HAP-1 (cell line): Measurements from ENCODE around the gene RHBDL2.
"Not testable (repeated sequence)": the region's sequence is repeated elsewhere in the genome, so short reads cannot be mapped to it uniquely, and the experiment has no call there.

Source experiments
- DNase-seq, 2 experiments: peaks; one replicate each; pipeline ENCODE4 v3.0.0-alpha.2; 2016 to 2020; ENCODE audit warnings: low spot score in 2 of 2
- H3K27me3 ChIP-seq: fragments of 250-450 bp; sonication (Bioruptor Pico); 2 replicates; pipeline ENCODE4 v1.5.1; 2020; ENCODE audit warnings: low read depth, mild to moderate bottlenecking, moderate library complexity
- H3K36me3 ChIP-seq: fragments of 250-450 bp; sonication (Bioruptor Pico); replicated peaks from 2 replicates; pipeline ENCODE4 v1.5.1; 2020; ENCODE audit warnings: mild to moderate bottlenecking
- H3K4me1 ChIP-seq: fragments of 250-450 bp; sonication (Bioruptor Pico); 2 replicates; pipeline ENCODE4 v1.5.1; 2020; ENCODE audit warnings: mild to moderate bottlenecking
- H3K4me3 ChIP-seq: fragments of 250-450 bp; sonication (Bioruptor Pico); 2 replicates; pipeline ENCODE4 v1.5.1; 2020; ENCODE audit warnings: mild to moderate bottlenecking, moderate library complexity
- H3K9me3 ChIP-seq: fragments of 250-450 bp; sonication (Bioruptor Pico); 2 replicates; pipeline ENCODE4 v1.5.1; 2020; ENCODE audit warnings: mild to moderate bottlenecking, moderate library complexity
- in situ Hi-C: fragments of 300-500 bp; cut with MboI; formaldehyde crosslinking; loops from 3 replicates; pipeline ENCODE4 v1.14.3; 2020; ENCODE audit warnings: low sequenced_read_pairs, inconsistent platforms, mixed read lengths

Gene RHBDL2

GRCh38 chr1:38918568-38918967, 23.1 kb downstream of the RHBDL2 start:
- no peaks in the 10 kb centered on the region for H3K36me3 ChIP-seq
- H3K9me3 ChIP-seq, result no peaks in the 10 kb centered on the region
- H3K4me3 ChIP-seq, result no peak overlapping the region
- no peak for DNase-seq
- H3K4me1 ChIP-seq, result no peaks in the 10 kb centered on the region
- in situ Hi-C loops, result no loop called here
- no peaks in the 10 kb centered on the region for H3K27me3 ChIP-seq

DNA sequence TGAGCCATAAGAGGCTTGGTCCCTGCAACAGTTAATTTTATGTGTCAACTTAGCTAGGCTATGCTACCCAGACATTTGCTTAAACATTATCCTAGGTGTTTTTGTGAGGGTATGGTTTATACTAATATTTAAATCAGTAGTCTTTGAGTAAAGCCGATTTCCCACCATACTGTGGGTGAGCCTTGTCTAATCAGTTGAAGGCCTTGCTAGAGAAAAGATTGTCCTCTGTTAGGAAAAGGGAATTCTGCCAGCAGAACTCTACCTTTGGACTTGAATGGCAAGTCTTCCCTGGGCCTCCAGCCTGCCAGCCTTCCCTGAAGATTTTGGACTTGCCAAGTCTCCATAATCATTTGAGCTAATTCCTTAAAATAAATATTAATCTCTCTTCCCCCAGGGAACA, 23.9 kb downstream of the RHBDL2 start:
- no peaks in the 10 kb centered on the region for H3K36me3 ChIP-seq
- no peaks in the 10 kb centered on the region for H3K27me3 ChIP-seq
- H3K4me1 ChIP-seq, result no peaks in the 10 kb centered on the region
- in situ Hi-C loops, result no loop called here
- no peaks in the 10 kb centered on the region for H3K9me3 ChIP-seq
- H3K4me3 ChIP-seq, result no peak overlapping the region
- no peak for DNase-seq

DNA sequence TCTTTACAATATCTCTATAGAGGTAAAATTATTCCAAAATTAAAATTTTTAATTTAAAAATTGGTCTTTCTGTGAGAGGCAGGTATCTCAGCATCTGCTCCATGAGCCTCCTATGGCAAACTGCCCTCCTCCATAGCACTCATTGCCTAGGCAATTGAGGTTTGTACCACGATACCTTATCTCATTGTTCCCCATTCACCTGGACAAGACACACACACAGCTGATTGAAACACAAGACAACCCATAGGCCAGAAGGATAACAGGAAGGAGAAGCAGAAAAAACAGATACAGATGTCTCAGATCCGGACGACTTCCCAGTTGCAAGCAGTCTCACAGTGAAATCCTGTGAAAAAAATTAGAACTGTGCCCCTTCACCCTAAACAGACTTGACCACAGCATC, 24.3 kb downstream of the RHBDL2 start:
- H3K9me3 ChIP-seq, result no peaks in the 10 kb centered on the region
- no peak overlapping the region for H3K4me3 ChIP-seq
- no peak for DNase-seq
- in situ Hi-C loops, result no loop called here
- no peaks in the 10 kb centered on the region for H3K36me3 ChIP-seq
- no peaks in the 10 kb centered on the region for H3K27me3 ChIP-seq
- H3K4me1 ChIP-seq, result no peaks in the 10 kb centered on the region

DNA sequence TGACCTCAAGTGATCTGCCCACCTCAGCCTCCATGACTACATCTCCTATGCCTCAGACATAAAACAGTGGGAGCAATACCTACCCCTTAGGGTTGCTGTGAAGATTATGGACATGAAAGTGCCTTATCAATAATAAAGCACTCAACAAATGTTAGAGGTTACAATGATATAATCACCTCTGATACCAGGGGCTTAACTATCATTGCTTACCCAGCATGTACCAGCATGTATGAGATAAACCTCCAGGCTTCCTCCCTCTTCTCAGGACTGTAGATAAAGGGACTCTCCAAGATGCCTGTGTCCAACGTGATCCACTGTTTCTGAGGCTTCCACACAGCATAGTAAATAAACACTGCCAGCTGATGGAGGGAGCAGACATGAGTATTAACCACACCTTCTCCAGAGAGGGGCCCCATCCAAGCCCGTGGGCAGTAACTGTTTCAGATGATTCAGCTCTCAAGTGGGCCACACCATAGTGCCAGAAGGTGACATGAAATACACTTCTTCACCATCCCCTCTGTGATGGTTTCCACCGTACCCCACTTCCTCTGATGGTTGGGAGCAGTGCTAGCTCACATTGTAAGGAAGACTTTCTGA, 26.2 kb downstream of the RHBDL2 start:
- in situ Hi-C loops, result no loop called here
- Histone ChIP-seq H3K4me3 (no peak overlapping the region), H3K4me1 (no peaks in the 10 kb centered on the region), H3K9me3 (no peaks in the 10 kb centered on the region), H3K27me3 (no peaks in the 10 kb centered on the region), H3K36me3 (no peaks in the 10 kb centered on the region)
- DNase-seq, result no peak

- H3K4me3 ChIP-seq, in situ Hi-C loops: not testable (repeated sequence)
These were observed 26.7 kb downstream of the RHBDL2 start for GRCh38 chr1:38914908-38915307.

GRCh38 chr1:38908821-38909220, 32.8 kb downstream of the RHBDL2 start:
- H3K9me3 ChIP-seq, result no peaks in the 10 kb centered on the region
- no peaks in the 10 kb centered on the region for H3K27me3 ChIP-seq
- no peaks in the 10 kb centered on the region for H3K36me3 ChIP-seq
- H3K4me1 ChIP-seq, result no peaks in the 10 kb centered on the region
- in situ Hi-C loops, result no loop called here
- H3K4me3 ChIP-seq, result no peak overlapping the region
- no peak for DNase-seq

More at GRCh38 chr1:38914908-38915307, 26.7 kb downstream of the RHBDL2 start:
- not testable (repeated sequence) for H3K4me1 ChIP-seq, H3K36me3 ChIP-seq, H3K9me3 ChIP-seq, H3K27me3 ChIP-seq, DNase-seq

GRCh38 chr1:38905985-38906384, 35.6 kb downstream of the RHBDL2 start:
- Histone ChIP-seq H3K27me3 (no peaks in the 10 kb centered on the region), H3K4me1 (no peaks in the 10 kb centered on the region), H3K36me3 (no peaks in the 10 kb centered on the region), H3K4me3 (no peak overlapping the region), H3K9me3 (no peaks in the 10 kb centered on the region)
- DNase-seq, result no peak
- in situ Hi-C loops, result no loop called here

GRCh38 chr1:38899560-38899959, 42.1 kb downstream of the RHBDL2 start:
- H3K27me3 ChIP-seq, result no peaks in the 10 kb centered on the region
- H3K4me1 ChIP-seq, result no peaks in the 10 kb centered on the region
- no peaks in the 10 kb centered on the region for H3K36me3 ChIP-seq
- H3K9me3 ChIP-seq, result no peaks in the 10 kb centered on the region
- no peak for DNase-seq
- in situ Hi-C loops, result no loop called here
- H3K4me3 ChIP-seq, result no peak overlapping the region

DNA sequence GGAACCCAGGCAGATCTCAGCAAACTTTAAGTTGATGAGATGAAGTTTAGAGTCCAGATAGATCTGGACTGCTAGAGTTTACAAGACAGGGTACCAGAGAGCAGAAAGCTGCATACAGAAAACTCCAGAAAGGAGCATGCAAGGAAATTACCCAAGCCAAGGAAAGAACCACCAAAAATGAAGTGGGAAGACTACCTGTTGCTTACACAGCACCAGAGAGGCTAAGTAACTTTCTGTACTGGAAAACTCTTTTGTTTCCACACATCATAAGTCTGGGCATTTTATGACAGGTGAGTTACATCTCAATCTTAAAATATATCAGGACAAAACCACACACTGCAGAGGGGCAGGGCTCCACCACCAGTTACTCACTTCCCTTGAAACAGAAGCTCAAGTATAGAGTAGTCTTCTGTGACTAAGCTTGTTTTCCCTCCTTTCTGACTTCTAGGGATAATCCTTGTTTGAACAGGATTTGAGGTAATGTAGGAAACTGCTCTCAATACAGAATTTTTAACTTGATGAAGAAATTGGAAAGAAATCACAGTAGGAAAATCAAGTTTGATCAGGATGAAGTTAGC, 42.9 kb downstream of the RHBDL2 start:
- H3K9me3 ChIP-seq, result no peaks in the 10 kb centered on the region
- no peaks in the 10 kb centered on the region for H3K27me3 ChIP-seq
- in situ Hi-C loops, result no loop called here
- no peak overlapping the region for H3K4me3 ChIP-seq
- no peaks in the 10 kb centered on the region for H3K36me3 ChIP-seq
- no peaks in the 10 kb centered on the region for H3K4me1 ChIP-seq
- no peak for DNase-seq

DNA sequence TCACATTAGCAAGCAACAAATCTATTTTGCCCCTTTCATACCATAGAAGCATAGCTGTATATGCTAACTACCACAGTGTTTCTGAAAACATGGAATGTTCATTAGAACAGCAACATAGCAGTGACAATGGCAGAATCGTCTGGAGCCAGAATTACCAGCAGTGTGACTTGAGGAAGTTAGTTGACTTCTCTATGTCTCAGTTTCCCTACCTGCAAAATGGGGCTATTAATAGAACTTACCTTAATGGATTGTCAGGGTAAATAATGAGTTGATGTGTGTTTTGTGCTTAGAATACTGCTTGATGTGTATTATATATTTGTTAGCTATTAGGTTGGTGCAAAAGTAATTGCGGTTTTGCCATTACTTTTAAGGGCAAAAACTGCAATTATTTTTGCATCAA, 45.5 kb downstream of the RHBDL2 start:
- in situ Hi-C loops, result no loop called here
- no peaks in the 10 kb centered on the region for H3K4me1 ChIP-seq
- no peak for DNase-seq
- no peaks in the 10 kb centered on the region for H3K36me3 ChIP-seq
- H3K4me3 ChIP-seq, result no peak overlapping the region
- H3K27me3 ChIP-seq, result no peaks in the 10 kb centered on the region
- no peaks in the 10 kb centered on the region for H3K9me3 ChIP-seq

- H3K4me3 ChIP-seq, result no peak overlapping the region
- no peak for DNase-seq
- in situ Hi-C loops, result no loop called here
These were observed 48.7 kb downstream of the RHBDL2 start for GRCh38 chr1:38892976-38893375.

GRCh38 chr1:38891753-38892152, 49.9 kb downstream of the RHBDL2 start:
- DNase-seq, result no peak

More at GRCh38 chr1:38892976-38893375, 48.7 kb downstream of the RHBDL2 start:
- Histone ChIP-seq H3K36me3 (no peaks in the 10 kb centered on the region), H3K27me3 (no peaks in the 10 kb centered on the region), H3K4me1 (no peaks in the 10 kb centered on the region), H3K9me3 (no peaks in the 10 kb centered on the region)

DNA sequence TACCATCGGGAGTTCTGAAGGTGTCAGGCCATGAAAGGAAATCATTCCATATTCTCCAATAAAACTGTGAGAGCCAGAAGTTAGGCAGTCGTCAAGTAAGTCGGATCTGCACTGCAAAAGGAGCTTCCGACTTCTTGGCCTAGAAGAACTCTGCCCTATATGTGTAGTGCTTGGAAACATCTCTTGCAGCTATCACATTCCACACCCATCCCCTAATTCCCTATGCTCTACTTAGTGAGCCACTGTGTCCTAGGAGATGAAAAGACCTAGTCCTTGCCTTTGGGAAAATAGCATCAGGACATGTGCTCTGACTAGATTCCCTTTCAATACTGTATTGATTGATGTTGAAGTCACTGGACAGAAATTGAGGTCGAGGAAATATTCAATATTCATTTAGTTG, 52.0 kb downstream of the RHBDL2 start:
- no peaks in the 10 kb centered on the region for H3K4me1 ChIP-seq
- H3K4me3 ChIP-seq, result no peak overlapping the region
- DNase-seq, result no peak
- H3K27me3 ChIP-seq, result no peaks in the 10 kb centered on the region
- in situ Hi-C loops, result no loop called here
- no peaks in the 10 kb centered on the region for H3K36me3 ChIP-seq
- H3K9me3 ChIP-seq, result no peaks in the 10 kb centered on the region

More at GRCh38 chr1:38891753-38892152, 49.9 kb downstream of the RHBDL2 start:
- Histone ChIP-seq H3K9me3 (no peaks in the 10 kb centered on the region), H3K36me3 (no peaks in the 10 kb centered on the region), H3K4me1 (no peaks in the 10 kb centered on the region), H3K4me3 (no peak overlapping the region), H3K27me3 (no peaks in the 10 kb centered on the region)
- in situ Hi-C loops, result no loop called here

GRCh38 chr1:38888423-38889333, 53.0 kb downstream of the RHBDL2 start:
- in situ Hi-C loops, result no loop called here
- no peak overlapping the region for H3K4me3 ChIP-seq
- no peaks in the 10 kb centered on the region for H3K36me3 ChIP-seq
- H3K9me3 ChIP-seq, result no peaks in the 10 kb centered on the region
- H3K27me3 ChIP-seq, result no peaks in the 10 kb centered on the region
- no peaks in the 10 kb centered on the region for H3K4me1 ChIP-seq
- no peak for DNase-seq
